ENCODE data around the gene PRKN.
"Not testable (repeated sequence)": the region's sequence is repeated elsewhere in the genome, so short reads cannot be mapped to it uniquely, and the experiment has no call there.

PRKN gene

GRCh38 chr6:162531391-162531790 lies 196.2 kb downstream of the PRKN start:
- not testable (repeated sequence) for DNase-seq

- no peak for DNase-seq
These were observed 199.0 kb downstream of the PRKN start for GRCh38 chr6:162528538-162528937.

- no peak for DNase-seq
These were observed 200.6 kb downstream of the PRKN start for GRCh38 chr6:162526960-162527359.

GRCh38 chr6:162525181-162525580 lies 202.4 kb downstream of the PRKN start:
- DNase-seq, result no peak

GRCh38 chr6:162512744-162513143 lies 214.8 kb downstream of the PRKN start:
- DNase-seq, result peak; percentile 78

GRCh38 chr6:162497389-162497788 lies 230.2 kb downstream of the PRKN start:
- no peak for DNase-seq

GRCh38 chr6:162493917-162494316 lies 233.6 kb downstream of the PRKN start:
- DNase-seq, result no peak

- no peak for DNase-seq
These were observed 235.9 kb downstream of the PRKN start for GRCh38 chr6:162491637-162492036.

GRCh38 chr6:162489101-162489976 lies 238.2 kb downstream of the PRKN start:
- no peak for DNase-seq

- DNase-seq, result no peak
These were observed 239.1 kb downstream of the PRKN start for GRCh38 chr6:162488444-162488843.

- DNase-seq, result peak; percentile 17
These were observed 242.1 kb downstream of the PRKN start for GRCh38 chr6:162485464-162485863.

- no peak for DNase-seq
These were observed 245.6 kb downstream of the PRKN start for GRCh38 chr6:162481938-162482337.

- DNase-seq, result no peak
These were observed 246.2 kb downstream of the PRKN start for GRCh38 chr6:162481320-162481719.

- DNase-seq, result peak; percentile 13
These were observed 249.3 kb downstream of the PRKN start for GRCh38 chr6:162478192-162478671.

- DNase-seq, result no peak
These were observed 252.8 kb downstream of the PRKN start for GRCh38 chr6:162474722-162475121.

GRCh38 chr6:162471842-162472241 lies 255.7 kb downstream of the PRKN start:
- DNase-seq, result no peak

- no peak for DNase-seq
These were observed 259.2 kb downstream of the PRKN start for GRCh38 chr6:162468326-162468725.

GRCh38 chr6:162467679-162468078 lies 259.9 kb downstream of the PRKN start:
- DNase-seq, result peak; percentile 31

- peak; percentile 20 for DNase-seq
These were observed 264.0 kb downstream of the PRKN start for GRCh38 chr6:162463576-162463975.

GRCh38 chr6:162459985-162460384 lies 267.6 kb downstream of the PRKN start:
- DNase-seq, result no peak

GRCh38 chr6:162450358-162450757 lies 277.2 kb downstream of the PRKN start:
- DNase-seq, result peak; percentile 32

- DNase-seq, result no peak
These were observed 279.3 kb downstream of the PRKN start for GRCh38 chr6:162448294-162448693.

GRCh38 chr6:162443101-162443500 lies 284.5 kb downstream of the PRKN start:
- peak; percentile 81 for DNase-seq

GRCh38 chr6:162442687-162443086 lies 284.9 kb downstream of the PRKN start:
- DNase-seq, result peak; percentile 85

GRCh38 chr6:162441991-162442390 lies 285.6 kb downstream of the PRKN start:
- DNase-seq, result no peak

Measured in NCI-H69 (cell line).